HG03103 (cell line): ENCODE results near the gene ST6GAL1.
"Not testable (repeated sequence)": the region's sequence is repeated elsewhere in the genome, so short reads cannot be mapped to it uniquely, and the experiment has no call there.

Source experiments
- ATAC-seq: cut with Tn5 transposase; IDR thresholded peaks from one replicate; pipeline ENCODE4 v1.9.1; 2021; ENCODE audit warnings: low read depth; ENCODE audit not compliant: unreplicated experiment

ST6GAL1 gene

GRCh38 chr3:187040516-187041361 lies 110.4 kb downstream of the ST6GAL1 start:
- ATAC-seq = no peak

GRCh38 chr3:187041362-187042307 lies 111.3 kb downstream of the ST6GAL1 start:
- peak; percentile 48 for ATAC-seq

- no peak for ATAC-seq
Measured at GRCh38 chr3:187042346-187042745, 112.0 kb downstream of the ST6GAL1 start.

GRCh38 chr3:187042874-187043458 lies 112.6 kb downstream of the ST6GAL1 start:
- no peak for ATAC-seq

- peak; percentile 62 for ATAC-seq
Measured at GRCh38 chr3:187044206-187044605, 113.9 kb downstream of the ST6GAL1 start.

GRCh38 chr3:187044867-187045552 lies 114.7 kb downstream of the ST6GAL1 start:
- no peak for ATAC-seq

- no peak for ATAC-seq
Measured at GRCh38 chr3:187046033-187046432, 115.7 kb downstream of the ST6GAL1 start.

GRCh38 chr3:187049462-187050101 lies 119.3 kb downstream of the ST6GAL1 start:
- ATAC-seq = no peak

GRCh38 chr3:187051066-187051465 lies 120.7 kb downstream of the ST6GAL1 start:
- ATAC-seq = no peak

GRCh38 chr3:187051724-187052366 lies 121.5 kb downstream of the ST6GAL1 start:
- ATAC-seq = no peak

- not testable (repeated sequence) for ATAC-seq
Measured at GRCh38 chr3:187052427-187052826, 122.1 kb downstream of the ST6GAL1 start.

GRCh38 chr3:187054433-187054832 lies 124.1 kb downstream of the ST6GAL1 start:
- ATAC-seq = not testable (repeated sequence)

- not testable (repeated sequence) for ATAC-seq
Measured at GRCh38 chr3:187057803-187058202, 127.5 kb downstream of the ST6GAL1 start.

GRCh38 chr3:187061748-187062147 lies 131.4 kb downstream of the ST6GAL1 start:
- ATAC-seq = no peak

GRCh38 chr3:187062526-187063177 lies 132.3 kb downstream of the ST6GAL1 start:
- ATAC-seq = no peak

GRCh38 chr3:187063286-187064121 lies 133.2 kb downstream of the ST6GAL1 start:
- no peak for ATAC-seq

- ATAC-seq = no peak
Measured at GRCh38 chr3:187064210-187065115, 134.1 kb downstream of the ST6GAL1 start.
